ENCODE data around the gene CYP4A22.
"Not testable (repeated sequence)": the region's sequence is repeated elsewhere in the genome, so short reads cannot be mapped to it uniquely, and the experiment has no call there.

Gene CYP4A22

DNA sequence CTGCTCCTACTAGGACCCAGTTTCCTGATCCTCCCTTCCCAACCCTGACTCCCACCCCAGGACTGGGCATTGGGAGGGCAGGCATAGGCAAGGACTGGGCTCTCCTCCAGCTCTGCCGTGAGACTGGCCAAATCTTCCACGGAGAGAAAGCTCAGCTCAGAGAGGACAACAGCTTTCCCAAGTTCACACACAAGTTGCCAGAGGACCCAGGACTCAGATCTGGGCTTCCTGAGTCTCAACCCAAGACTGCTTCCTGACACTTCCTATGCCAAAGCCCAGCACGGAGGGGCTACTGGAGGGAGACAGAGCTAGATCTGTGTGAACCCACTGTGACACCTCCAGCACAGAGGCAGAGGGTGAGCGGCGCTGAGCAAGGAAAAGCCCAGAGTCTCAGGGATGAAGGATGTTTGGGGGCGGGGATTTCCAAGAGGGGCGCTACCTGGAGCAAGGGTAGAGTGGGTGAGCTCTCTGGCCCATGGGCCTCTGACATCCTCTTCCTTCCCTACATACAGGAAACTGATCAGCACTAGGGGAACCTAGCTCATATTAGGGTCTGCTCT is 45.5 kb downstream of the CYP4A22 start:
- no peak overlapping the region for H3K4me3 ChIP-seq (ENCODE audit: low read length)
- DNase-seq (ENCODE audit: low read depth, low spot score): no peak

DNA sequence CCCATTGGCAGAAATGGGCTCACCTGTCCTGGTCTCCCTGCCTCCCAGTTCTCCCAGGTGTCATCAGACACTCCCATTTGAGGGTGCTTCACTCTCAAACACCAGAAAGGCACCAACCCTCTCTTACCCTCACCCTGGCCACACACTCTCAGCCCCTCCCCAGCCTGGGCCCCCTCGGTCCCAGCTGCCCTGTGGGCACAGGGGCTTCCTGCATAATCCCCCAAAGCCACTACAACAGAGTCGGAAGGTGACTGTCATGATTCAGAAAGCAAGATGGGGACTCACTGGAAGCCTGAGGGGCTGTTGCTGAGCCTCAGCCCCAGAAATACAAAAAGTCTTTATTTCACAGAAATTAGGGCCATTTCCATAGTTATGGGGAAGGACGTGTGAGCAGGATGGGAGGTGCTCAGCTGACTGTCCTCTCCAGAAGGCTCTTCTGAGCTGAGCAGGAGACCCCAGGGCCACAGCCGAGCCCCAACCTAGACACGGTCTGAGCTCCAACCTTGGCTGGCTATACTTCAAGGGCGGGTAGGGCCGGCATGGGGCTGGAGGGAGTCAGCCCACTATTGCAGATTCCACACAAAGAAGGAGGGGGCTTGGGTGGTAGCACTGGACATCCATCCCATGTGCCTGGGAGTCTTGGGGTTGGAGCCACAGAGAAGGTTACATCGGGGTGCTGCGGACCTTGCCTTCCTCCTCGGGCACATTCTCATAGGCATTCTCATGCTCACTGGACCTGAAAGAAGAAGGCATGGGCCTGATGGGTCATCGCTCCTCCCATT is 46.3 kb downstream of the CYP4A22 start:
- no peak for DNase-seq (ENCODE audit: low read depth, low spot score)

DNA sequence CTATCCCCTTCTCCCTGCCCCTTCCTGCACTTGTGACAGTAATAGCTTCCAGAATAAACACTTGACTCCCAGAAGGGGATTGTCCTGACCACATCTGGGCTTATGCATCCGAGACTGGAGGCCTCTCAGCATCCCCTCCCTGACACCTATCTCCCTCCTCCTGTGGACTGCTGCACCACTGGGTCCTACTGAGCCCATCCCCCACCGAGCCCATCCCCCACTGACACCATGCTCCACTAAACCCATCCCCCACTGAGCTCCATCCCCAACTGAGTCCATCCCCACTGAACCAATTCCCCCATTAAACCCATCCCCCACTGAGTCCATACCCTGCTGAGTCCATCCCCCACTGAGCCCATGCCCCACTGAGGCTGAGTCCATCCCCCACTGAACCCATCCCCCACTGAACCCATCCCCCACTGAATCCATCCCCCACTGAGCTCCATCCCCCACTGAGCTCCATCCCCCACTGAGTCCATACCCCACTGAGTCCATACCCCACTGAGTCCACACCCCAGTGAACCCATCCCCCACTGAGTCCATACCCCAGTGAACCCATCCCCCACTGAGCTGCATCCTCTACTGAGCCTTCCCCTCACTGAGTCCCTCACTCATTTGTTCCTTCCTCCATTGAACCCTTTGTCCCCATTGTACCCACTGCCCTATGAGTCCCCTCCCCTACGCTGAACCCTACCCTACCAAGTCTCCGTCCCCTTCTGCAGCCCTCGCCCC is 47.0 kb downstream of the CYP4A22 start:
- no peak overlapping the region for H3K4me3 ChIP-seq (ENCODE audit: low read length)
- DNase-seq (ENCODE audit: low read depth, low spot score): peak; percentile 28

More for the DNA sequence above, 46.3 kb downstream of the CYP4A22 start:
- no peak overlapping the region for H3K4me3 ChIP-seq (ENCODE audit: low read length)

DNA sequence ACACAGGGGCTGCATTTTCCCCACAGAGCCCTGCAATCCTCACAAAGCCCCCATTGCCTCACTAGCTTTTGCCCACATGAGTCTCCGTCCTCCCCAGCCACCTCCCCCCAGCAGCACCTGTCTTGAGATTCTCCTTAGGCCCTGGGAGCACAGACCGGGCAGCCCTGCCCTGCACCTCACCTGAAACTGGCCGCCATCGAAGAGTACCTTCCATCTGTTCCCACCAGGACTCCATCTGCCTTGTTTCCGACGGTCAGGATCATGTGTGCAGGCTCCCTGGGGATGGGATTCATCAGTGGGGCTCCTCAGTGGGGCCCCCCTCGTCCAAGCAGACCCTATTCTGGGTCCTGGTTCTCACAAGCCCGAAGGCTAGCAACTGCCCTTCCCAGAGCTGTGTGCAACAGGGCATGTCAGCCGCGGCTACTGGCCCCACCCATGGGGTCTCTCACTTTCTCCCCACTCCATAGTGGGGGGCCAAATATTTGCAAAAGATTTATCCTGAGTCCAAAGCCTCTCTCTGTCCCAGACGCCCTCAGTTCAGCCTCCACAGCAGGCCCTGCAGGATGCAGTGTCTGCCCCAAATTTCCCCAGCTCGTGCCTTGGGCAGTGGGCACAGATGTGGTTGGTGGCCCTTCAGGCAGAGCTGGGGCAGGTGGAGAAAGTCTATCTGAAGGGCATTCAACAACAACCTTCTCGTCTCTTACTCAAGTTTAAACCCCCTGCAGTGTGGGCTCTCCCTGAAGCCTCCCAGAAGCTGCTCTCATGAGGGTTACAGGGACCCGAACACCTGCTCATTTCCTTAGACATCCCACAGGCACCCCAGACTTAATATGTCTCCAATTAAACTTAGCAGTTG is 47.8 kb downstream of the CYP4A22 start:
- DNase-seq (ENCODE audit: low read depth, low spot score): no peak

DNA sequence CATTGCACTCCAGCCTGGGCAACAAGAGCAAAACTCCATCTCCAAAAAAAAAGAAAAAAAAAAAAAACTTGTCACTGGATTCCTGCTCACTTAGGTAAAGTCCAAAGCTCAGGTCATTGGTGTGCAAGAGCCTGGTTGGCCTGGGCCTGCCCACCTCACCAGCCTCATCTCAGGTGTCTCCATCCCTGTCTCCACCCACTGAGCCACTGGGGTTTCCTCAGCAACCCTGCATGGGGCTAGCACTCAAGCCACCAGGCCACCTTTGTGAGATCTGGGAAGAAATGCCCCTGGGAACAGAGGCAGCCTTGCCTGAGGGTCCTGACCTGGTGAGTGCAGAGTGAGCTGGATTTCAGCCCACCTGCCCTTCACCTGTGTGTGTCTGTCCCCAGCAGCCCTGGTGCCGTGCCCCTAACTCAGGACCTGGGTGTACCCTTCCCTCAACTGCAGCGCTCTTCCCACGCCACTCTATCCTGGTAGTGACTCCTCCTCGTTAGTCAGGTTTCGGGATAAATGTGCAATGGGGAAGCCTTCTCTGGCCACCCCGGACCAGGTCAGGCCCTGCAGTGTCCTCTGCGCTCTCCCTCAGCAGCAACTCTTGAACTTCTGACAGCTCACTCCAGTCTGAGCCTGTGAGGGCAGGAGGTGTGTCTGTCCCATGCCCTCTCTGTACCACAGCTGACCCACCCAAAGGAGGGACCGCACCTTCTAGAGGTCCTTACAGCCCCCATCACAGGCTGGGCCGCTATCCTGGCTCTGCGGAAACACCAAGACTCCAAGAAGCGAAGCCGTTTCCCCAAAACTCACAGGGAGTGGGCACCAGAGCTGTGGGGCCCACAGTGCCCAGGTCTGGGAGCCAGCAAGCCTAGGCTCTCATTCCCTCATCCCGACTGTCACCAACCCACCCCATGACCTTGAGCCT is 49.3 kb downstream of the CYP4A22 start:
- DNase-seq (ENCODE audit: low read depth, low spot score): no peak
- H3K4me3 ChIP-seq (ENCODE audit: low read length): no peak overlapping the region

More for the DNA sequence above, 47.8 kb downstream of the CYP4A22 start:
- no peak overlapping the region for H3K4me3 ChIP-seq (ENCODE audit: low read length)

DNA sequence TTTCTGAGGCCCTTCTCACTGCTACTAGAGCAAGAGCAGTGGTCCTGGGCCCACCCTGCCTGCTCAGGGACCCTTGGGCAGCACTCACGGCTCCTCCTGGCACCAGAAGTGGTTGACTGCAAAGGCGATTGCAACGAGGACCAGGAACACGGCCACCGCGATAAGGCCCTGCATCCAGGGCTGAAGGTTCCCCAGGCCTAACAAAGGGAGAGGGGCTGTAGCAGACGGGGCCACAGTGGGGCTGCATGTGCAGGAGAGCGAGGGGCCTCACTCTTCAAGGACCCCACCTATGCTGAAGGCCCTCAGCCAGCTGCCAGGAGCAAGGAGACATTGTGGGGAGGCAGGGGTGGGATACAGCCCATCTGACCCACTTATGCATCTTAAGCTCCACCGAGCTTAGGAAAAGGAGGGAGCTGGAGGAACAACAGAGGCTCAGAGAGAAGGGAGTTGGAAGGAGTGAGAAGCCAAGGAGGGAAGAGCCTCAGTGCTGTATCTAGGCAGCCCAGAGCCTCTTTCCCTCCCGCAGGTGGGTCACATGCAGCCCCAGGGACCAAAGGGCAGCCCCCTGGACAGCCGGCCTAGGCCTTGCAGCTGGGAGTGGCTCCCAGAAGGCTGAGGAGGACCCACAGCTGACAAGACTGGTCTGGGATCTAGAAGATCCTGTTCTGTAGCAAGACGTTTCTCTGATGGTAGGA is 50.1 kb downstream of the CYP4A22 start:
- H3K4me3 ChIP-seq (ENCODE audit: low read length): no peak overlapping the region
- no peak for DNase-seq (ENCODE audit: low read depth, low spot score)

DNA sequence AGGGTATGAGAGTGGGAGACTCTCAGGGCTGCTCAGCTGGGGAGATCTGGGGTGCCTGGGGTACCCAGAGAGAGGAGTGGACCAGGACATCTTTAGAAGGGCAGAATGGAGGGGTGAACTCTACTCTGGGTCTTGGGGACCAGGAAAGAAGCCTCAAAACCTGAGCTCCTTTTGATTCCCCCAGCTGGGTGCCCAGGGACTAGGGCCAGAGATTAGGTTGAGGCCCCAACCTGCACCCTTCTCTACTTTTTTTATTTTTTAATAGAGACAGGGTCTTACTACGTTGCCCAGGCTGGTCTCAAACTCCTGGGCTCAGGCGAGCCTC is 50.6 kb downstream of the CYP4A22 start:
- no peak overlapping the region for H3K4me3 ChIP-seq (ENCODE audit: low read length)

DNA sequence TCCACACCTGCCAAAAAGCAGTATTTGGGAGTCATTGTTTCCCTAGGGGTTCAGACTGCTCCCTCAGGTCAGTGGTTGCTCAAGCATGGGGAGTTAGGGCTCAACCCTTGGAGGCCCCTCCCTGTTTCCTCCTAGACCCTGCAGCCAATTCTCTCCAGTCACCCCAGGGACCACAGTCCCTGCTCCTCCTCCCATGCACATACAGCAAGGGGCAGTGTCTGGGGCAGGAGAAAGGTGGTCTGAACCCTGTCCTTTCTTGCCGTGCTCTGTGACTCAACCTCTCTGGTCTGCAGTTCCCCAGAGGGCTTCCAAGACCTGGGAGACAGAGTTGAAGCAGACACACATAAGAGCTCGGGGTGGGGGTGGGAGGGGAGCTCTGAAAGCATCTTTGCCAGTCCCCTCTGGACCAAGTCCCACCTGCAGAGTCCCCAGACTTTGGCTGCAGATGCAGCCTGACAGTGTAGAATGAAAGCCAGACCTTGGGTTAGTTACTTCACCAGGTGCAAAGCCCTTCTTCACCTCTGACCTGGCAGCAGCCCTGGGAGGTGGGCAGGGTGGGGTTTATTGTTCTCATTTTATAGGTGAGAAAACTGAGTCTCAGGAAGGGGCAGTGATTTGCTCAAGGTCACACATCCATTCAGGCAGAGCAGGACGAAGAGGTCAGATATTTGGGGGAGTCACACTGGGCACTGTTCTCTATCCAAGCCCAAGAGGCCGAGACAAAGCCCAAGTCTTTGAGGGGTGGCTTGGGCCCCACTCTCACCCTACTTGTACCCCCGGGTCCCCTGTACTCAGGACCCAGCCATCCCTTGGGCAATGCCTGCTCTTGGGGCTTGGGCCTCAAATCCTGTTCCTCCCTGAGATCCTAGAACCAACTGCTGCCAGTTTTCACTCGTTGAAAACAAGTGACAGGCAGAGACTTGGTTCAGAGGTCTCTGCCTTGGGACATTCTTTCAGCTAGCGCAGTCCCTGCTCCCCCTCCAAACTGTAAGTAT is 51.8 kb downstream of the CYP4A22 start:
- no peak overlapping the region for H3K4me3 ChIP-seq (ENCODE audit: low read length)
- no peak for DNase-seq (ENCODE audit: low read depth, low spot score)

More for the DNA sequence above, 50.6 kb downstream of the CYP4A22 start:
- DNase-seq (ENCODE audit: low read depth, low spot score): no peak

DNA sequence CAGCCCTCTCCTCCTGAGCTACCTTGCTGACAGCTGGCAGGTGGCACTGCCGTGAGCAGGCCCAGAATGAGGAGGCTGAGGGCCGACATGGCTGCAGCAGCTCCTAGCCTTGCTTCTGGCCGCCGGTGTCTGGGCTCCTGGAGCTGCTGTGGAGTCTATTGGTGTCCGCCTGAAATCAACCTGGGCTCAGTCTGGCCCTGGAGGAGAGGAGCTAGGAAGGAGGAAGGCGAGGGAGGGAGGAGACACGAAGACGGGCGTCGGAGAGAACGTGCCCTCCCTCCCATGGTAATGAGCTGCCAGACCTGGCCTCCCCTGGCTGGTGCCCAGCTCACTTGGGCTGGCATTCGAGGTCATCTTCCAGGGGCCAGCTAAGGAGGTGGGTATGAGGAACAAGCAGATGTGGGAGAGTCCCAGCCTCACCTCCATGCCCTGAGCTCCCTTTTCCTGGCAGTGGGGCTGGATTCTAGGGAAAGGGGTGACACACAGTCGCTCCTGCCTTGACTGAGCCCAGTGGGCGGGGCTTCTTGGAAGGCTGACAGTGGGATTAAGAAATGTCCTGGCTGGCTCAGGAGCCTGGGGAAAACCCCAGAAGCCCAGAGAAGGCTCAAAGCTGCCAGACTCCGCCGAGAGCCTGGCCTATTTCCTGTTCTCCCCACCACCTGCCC is 52.7 kb downstream of the CYP4A22 start, which contains the start of gene PDZK1IP1:
PDZK1IP1 (minus strand) TSS at position 193 of the 665 bp plus-strand sequence; CDS start at position 89, 104 bp downstream.
- no peak within 1 kb of the TSS for H3K4me3 ChIP-seq (ENCODE audit: low read length)
- DNase-seq (ENCODE audit: low read depth, low spot score): no peak

DNA sequence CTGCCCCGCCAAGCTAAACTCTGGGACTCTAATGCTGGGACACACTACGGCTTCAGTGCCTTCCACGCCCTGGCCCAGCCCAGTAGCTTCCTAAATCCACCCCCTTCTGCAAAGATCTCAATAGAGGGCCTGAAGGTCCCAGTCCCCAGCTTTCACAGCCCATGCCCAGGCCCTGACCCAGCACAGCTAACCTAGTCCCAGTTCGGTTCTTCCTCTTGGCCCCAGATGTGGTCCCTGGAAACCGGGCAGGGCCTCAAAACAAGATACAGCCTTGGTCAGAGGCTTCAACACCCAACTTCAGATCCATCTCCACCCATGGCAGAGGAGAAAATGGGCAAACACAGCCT is 53.2 kb downstream of the CYP4A22 start:
- no peak for DNase-seq (ENCODE audit: low read depth, low spot score)
- no peak overlapping the region for H3K4me3 ChIP-seq (ENCODE audit: low read length)

DNA sequence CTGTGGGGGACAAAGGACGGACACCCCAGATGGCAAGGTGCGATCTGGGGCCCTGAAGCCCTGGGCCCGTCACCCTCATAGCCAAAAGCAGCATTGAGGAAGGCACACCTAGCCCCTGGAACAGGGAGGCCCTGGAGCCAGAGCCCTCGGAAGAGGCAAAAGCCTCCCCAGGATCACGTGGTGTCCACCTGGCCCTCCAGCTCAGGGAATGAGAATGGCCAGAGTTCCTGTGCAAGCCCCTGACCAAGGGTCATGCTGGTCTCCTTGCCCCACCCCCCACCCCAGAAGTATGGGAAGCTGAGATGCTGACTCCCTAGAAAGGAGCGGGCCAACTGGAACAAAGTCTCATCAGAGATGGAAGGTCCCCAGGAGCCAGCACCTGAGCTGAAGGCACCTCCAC is 53.6 kb downstream of the CYP4A22 start:
- no peak for DNase-seq (ENCODE audit: low read depth, low spot score)
- no peak overlapping the region for H3K4me3 ChIP-seq (ENCODE audit: low read length)

DNA sequence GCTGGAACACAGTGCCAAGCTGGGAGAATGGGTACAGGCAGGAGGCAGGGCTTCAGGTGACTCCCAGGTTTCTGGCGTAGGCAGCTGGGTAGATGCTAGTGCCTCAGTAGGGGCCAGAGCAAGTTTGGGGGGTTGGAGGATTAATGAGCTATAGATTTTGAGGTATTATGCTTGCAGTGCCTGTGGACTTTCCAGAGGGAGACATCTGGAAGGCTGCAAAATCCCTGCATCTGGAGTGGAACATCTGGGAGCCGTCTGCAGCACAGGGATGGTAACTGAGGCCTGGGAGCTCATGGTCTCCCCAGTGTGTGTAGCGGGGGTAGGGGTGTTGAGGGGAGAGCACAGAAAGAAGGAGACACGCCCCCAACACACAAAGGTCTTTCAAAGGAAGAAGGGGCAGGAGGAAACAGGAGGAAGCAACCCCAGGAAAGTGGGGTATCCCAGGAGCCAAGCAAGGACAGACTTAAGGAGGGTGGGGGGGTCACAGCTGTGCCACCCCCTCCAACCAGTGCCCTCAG is 54.8 kb downstream of the CYP4A22 start:
- no peak overlapping the region for H3K4me3 ChIP-seq (ENCODE audit: low read length)
- no peak for DNase-seq (ENCODE audit: low read depth, low spot score)

DNA sequence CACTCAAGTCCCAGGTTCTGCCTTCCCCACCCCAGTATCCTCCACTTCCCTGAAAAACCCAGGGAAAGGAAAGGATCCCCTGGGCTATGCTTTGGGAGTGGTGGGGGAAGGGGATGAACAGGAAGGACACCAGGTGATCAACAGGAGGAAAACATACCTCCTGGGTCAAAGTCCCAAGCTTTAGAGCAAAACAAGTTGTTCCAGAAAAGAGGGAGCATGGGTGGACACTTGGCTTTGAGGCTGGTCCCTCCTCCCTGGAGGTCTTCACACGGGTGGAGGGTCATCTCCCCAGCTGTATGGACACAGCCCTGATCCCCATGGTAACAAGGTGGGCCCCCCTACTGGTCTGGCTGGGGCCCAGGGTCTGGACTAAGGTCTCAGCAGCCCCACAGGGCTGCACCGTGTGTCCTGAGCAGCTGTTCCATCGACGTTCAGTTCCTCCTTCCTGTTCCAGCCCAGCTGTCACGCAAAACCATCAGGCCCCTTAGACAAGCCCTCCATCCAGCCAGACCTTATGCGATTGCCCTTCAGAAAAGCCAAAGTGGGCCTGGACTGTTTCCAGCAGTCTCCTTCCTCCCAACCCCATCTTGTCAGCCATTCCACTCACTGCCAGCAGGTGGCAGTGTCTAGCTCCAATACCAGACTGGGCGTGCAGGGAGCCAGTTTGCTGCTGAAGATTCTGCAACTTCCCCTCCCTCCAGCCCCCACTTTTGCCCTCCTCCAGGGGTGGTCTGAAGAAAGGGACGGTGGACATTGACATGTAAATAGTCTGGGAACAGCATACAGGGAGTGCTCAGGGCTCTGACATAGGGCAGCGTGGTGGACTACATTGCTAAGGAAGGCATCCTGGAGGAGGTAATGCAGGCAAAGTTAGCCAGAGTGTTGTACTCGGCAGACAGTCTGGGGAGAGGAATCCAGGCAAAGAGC is 55.5 kb downstream of the CYP4A22 start:
- no peak overlapping the region for H3K4me3 ChIP-seq (ENCODE audit: low read length)
- DNase-seq (ENCODE audit: low read depth, low spot score): peak; percentile 69

DNA sequence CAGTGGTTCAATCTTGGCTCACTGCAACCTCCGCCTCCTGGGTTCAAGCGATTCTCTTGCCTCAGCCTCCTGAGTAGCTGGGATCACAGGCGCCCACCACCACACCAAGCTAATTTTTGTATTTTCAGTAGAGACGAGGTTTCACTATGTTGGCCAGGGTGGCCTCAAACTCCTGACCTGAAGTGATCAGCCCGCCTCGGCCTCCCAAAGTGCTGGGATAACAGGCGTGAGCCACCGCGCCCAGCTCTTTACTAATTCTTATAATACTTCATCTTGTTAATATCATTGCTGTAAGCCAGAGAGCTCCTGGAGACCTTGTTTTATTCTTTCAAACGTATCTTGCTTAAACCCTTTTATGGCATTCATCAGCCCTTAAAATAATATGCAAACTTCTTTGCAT is 56.3 kb downstream of the CYP4A22 start:
- H3K4me3 ChIP-seq (ENCODE audit: low read length); DNase-seq (ENCODE audit: low read depth, low spot score): not testable (repeated sequence)

DNA sequence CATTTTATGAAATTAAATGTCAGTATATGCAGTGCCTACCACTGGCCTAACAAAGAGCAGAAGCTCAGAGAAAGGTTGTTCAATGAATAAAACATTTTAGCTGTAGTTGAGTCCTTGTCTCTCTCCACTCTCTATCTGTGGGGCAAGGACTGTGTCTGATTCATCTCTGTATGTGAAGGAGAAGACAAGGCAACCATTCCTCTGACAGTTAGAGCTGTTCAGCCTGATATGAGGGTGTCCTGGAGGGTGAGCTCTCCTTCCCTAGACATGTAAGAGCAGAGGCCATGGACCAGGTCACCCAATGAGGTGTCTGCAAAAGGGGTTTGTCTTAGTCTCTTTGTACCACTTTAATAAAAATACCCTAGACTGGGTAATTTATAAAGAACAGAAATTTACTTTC is 57.1 kb downstream of the CYP4A22 start:
- DNase-seq (ENCODE audit: low read depth, low spot score): no peak
- no peak overlapping the region for H3K4me3 ChIP-seq (ENCODE audit: low read length)
